ENCODE results near the gene COBL.

The COBL gene

GRCh38 chr7:51069411-51070083 is 247.1 kb downstream of the COBL start:
- TF ChIP-seq CTCF (IDR thresholded peaks at IDR 0.05; ENCODE audit: poor library complexity, severe bottlenecking) = no peak
- Histone ChIP-seq H3K27ac (ENCODE audit: poor library complexity, severe bottlenecking) (no peak overlapping the region), H3K9me3 (ENCODE audit: severe bottlenecking) (no peaks in the 10 kb centered on the region), H3K4me1 (ENCODE audit: insufficient read depth, poor library complexity, severe bottlenecking) (no peaks in the 10 kb centered on the region), H3K4me3 (ENCODE audit: severe bottlenecking) (no peak overlapping the region), H3K27me3 (ENCODE audit: insufficient read depth, poor library complexity, severe bottlenecking) (no peaks in the 10 kb centered on the region), H3K36me3 (ENCODE audit: low read depth) (no peaks in the 10 kb centered on the region)
- DNase-seq (ENCODE audit: low spot score) (no peak), ATAC-seq (ENCODE audit: low read depth) (peak; percentile 82)

- Histone ChIP-seq H3K4me1 (ENCODE audit: insufficient read depth, poor library complexity, severe bottlenecking) (no peaks in the 10 kb centered on the region), H3K27me3 (ENCODE audit: insufficient read depth, poor library complexity, severe bottlenecking) (no peaks in the 10 kb centered on the region), H3K9me3 (ENCODE audit: severe bottlenecking) (no peaks in the 10 kb centered on the region), H3K4me3 (ENCODE audit: severe bottlenecking) (no peak overlapping the region), H3K27ac (ENCODE audit: poor library complexity, severe bottlenecking) (no peak overlapping the region), H3K36me3 (ENCODE audit: low read depth) (no peaks in the 10 kb centered on the region)
- DNase-seq (ENCODE audit: low spot score) (no peak), ATAC-seq (ENCODE audit: low read depth) (no peak)
- TF ChIP-seq CTCF (IDR thresholded peaks at IDR 0.05; ENCODE audit: poor library complexity, severe bottlenecking) = no peak
Measured at GRCh38 chr7:51068401-51068800, 248.2 kb downstream of the COBL start.

GRCh38 chr7:51067757-51068156 is 248.9 kb downstream of the COBL start:
- H3K9me3 ChIP-seq (ENCODE audit: severe bottlenecking) = no peaks in the 10 kb centered on the region
- ATAC-seq (ENCODE audit: low read depth) = peak; percentile 63; the same call in 2 of the 3 replicates
- H3K4me1 ChIP-seq (ENCODE audit: insufficient read depth, poor library complexity, severe bottlenecking) = no peaks in the 10 kb centered on the region
- H3K27ac ChIP-seq (ENCODE audit: poor library complexity, severe bottlenecking) = no peak overlapping the region
- no peak overlapping the region for H3K4me3 ChIP-seq (ENCODE audit: severe bottlenecking)
- no peaks in the 10 kb centered on the region for H3K27me3 ChIP-seq (ENCODE audit: insufficient read depth, poor library complexity, severe bottlenecking)
- peak; percentile 89 for TF ChIP-seq CTCF (IDR thresholded peaks at IDR 0.05; ENCODE audit: poor library complexity, severe bottlenecking)
- H3K36me3 ChIP-seq (ENCODE audit: low read depth) = no peaks in the 10 kb centered on the region
- DNase-seq (ENCODE audit: low spot score) = no peak

GRCh38 chr7:51067258-51067657 is 249.4 kb downstream of the COBL start:
- no peaks in the 10 kb centered on the region for H3K9me3 ChIP-seq (ENCODE audit: severe bottlenecking)
- H3K4me1 ChIP-seq (ENCODE audit: insufficient read depth, poor library complexity, severe bottlenecking) = no peaks in the 10 kb centered on the region
- no peaks in the 10 kb centered on the region for H3K36me3 ChIP-seq (ENCODE audit: low read depth)
- no peak overlapping the region for H3K4me3 ChIP-seq (ENCODE audit: severe bottlenecking)
- no peak for DNase-seq (ENCODE audit: low spot score)
- H3K27ac ChIP-seq (ENCODE audit: poor library complexity, severe bottlenecking) = no peak overlapping the region
- H3K27me3 ChIP-seq (ENCODE audit: insufficient read depth, poor library complexity, severe bottlenecking) = no peaks in the 10 kb centered on the region
- no peak for TF ChIP-seq CTCF (IDR thresholded peaks at IDR 0.05; ENCODE audit: poor library complexity, severe bottlenecking)
- ATAC-seq (ENCODE audit: low read depth) = no peak

GRCh38 chr7:51066405-51066882 is 250.2 kb downstream of the COBL start:
- H3K27ac ChIP-seq (ENCODE audit: poor library complexity, severe bottlenecking) = no peak overlapping the region
- no peaks in the 10 kb centered on the region for H3K9me3 ChIP-seq (ENCODE audit: severe bottlenecking)
- no peak for ATAC-seq (ENCODE audit: low read depth)
- H3K27me3 ChIP-seq (ENCODE audit: insufficient read depth, poor library complexity, severe bottlenecking) = no peaks in the 10 kb centered on the region
- TF ChIP-seq CTCF (IDR thresholded peaks at IDR 0.05; ENCODE audit: poor library complexity, severe bottlenecking) = no peak
- H3K36me3 ChIP-seq (ENCODE audit: low read depth) = no peaks in the 10 kb centered on the region
- no peak for DNase-seq (ENCODE audit: low spot score)
- no peak overlapping the region for H3K4me3 ChIP-seq (ENCODE audit: severe bottlenecking)
- H3K4me1 ChIP-seq (ENCODE audit: insufficient read depth, poor library complexity, severe bottlenecking) = no peaks in the 10 kb centered on the region
